K562 (cell line): ENCODE results near the gene EZH1. TPM values are rescaled to one million over a fixed set of nuclear protein-coding genes. Genes with fewer than 3 reads are reported as not detected.

ENCODE experiments used
- ATAC-seq: fragments of 200-7000 bp; cut with Tn5 transposase; 3 replicates; pipeline ENCODE4 v1.9.1; 2020; ENCODE audit warnings: moderate library complexity
- BruUV-seq: library from RNA; stranded (reverse); fragments of 400-500 nt; replicated peaks from 2 replicates; lab custom pipeline; 2021; lab: Mats Ljungman, UMichigan
- CTCF ChIA-PET: fragments of 300-600 bp; formaldehyde crosslinking; extraction: SDS; loops from one replicate; lab custom pipeline; 2021; ENCODE audit warnings: low intra/inter-chr PET ratio; lab: Yijun Ruan, JAX
- POLR2A ChIA-PET: fragments of 300-600, 350-650 bp; sonication (Branson Sonifier 250); formaldehyde crosslinking; extraction: SDS; loops from one replicate; lab custom pipeline; 2021; ENCODE audit warnings: antibody characterized with exemption, inconsistent platforms; lab: Yijun Ruan, JAX
- DNase-seq, 4 experiments: peaks; one replicate each; pipeline versions ENCODE4 v3.0.0 to v3.0.0-alpha.2; 2011 to 2018; ENCODE audit warnings: low spot score in 3 of 4, mixed read lengths in 3 of 4; ENCODE audit errors: extremely low read depth in 1 of 4
- FAIRE-seq: peaks from 2 replicates; lab custom pipeline; 2011; peaks lifted over from hg19 to GRCh38; lab: Jason Lieb, UNC
- H2AFZ ChIP-seq: 2 replicates; pipeline ENCODE4 v1.6.0; 2011; ENCODE audit warnings: low read depth, low read length, control low read depth, inconsistent platforms
- H3K27ac ChIP-seq: fragments of 200-600 bp; 3 replicates; pipeline ENCODE4 v1.8.0; 2011; ENCODE audit warnings: low read depth, mild to moderate bottlenecking, control low read depth, inconsistent platforms, low read length, moderate library complexity, mixed read lengths; ENCODE audit errors: extremely low read depth
- H3K27me3 ChIP-seq, 2 experiments: fragments of 300-600 bp in 1 of 2; 2 replicates in 1 of 2; 3 replicates in 1 of 2; pipeline versions ENCODE4 v1.6.0 to v1.8.0; 2011; ENCODE audit warnings: inconsistent platforms in 2 of 2, low read length in 2 of 2, mild to moderate bottlenecking in 1 of 2, mixed read lengths in 1 of 2, moderate library complexity in 1 of 2; ENCODE audit not compliant: control insufficient read depth in 2 of 2, insufficient read depth in 2 of 2
- H3K36me3 ChIP-seq: fragments of 300-600 bp; 3 replicates; pipeline ENCODE4 v1.8.0; 2011; ENCODE audit warnings: mild to moderate bottlenecking, low read length, inconsistent platforms; ENCODE audit not compliant: control insufficient read depth, insufficient read depth
- H3K4me1 ChIP-seq, 2 experiments: fragments of 200-600 bp in 1 of 2; replicated peaks in 1 of 2; 2 replicates in 1 of 2; 3 replicates in 1 of 2; pipeline versions ENCODE4 v1.5.1 to v1.8.0; 2011; ENCODE audit warnings: inconsistent platforms in 2 of 2, low read length in 2 of 2, mild to moderate bottlenecking in 1 of 2, mixed read lengths in 1 of 2, moderate library complexity in 1 of 2; ENCODE audit not compliant: control insufficient read depth in 2 of 2, insufficient read depth in 2 of 2
- H3K4me2 ChIP-seq: 2 replicates; pipeline ENCODE4 v1.6.1; 2011; ENCODE audit warnings: low read length, control low read depth, inconsistent platforms, mixed read lengths; ENCODE audit not compliant: insufficient read depth
- H3K4me3 ChIP-seq: fragments of 200-600 bp; sonication (generic), shearing (Covaris generic); 2 replicates; pipeline ENCODE4 v1.5.1; 2016; ENCODE audit warnings: control low read depth, inconsistent platforms
- H3K79me2 ChIP-seq: fragments of 200-600 bp; 3 replicates; pipeline ENCODE4 v1.8.0; 2011; ENCODE audit warnings: low read length, inconsistent platforms; ENCODE audit not compliant: control insufficient read depth, insufficient read depth
- H3K9ac ChIP-seq, 2 experiments: 2 replicates each; pipeline versions ENCODE4 v1.6.0 to v1.6.1; 2011; ENCODE audit warnings: low read depth in 2 of 2, low read length in 2 of 2, control low read depth in 1 of 2, inconsistent platforms in 1 of 2, mild to moderate bottlenecking in 1 of 2, mixed read lengths in 1 of 2; ENCODE audit not compliant: insufficient read depth in 1 of 2
- H3K9me1 ChIP-seq: one replicate; pipeline ENCODE4 v1.6.0; 2011; ENCODE audit warnings: inconsistent platforms, mild to moderate bottlenecking, low read length, moderate library complexity; ENCODE audit not compliant: control insufficient read depth, insufficient read depth
- H3K9me3 ChIP-seq: replicated peaks from 2 replicates; pipeline ENCODE4 v1.5.1; 2011; ENCODE audit warnings: low read depth, low read length, inconsistent platforms; ENCODE audit not compliant: control insufficient read depth, insufficient read depth
- H4K20me1 ChIP-seq: replicated peaks from 2 replicates; pipeline ENCODE4 v1.6.1; 2011; ENCODE audit warnings: low read length, inconsistent platforms, mixed read lengths; ENCODE audit not compliant: control insufficient read depth, insufficient read depth
- HOMEZ ChIP-seq: fragments of 250-450 bp; sonication (Bioruptor Pico); IDR thresholded peaks from 2 replicates; pipeline ENCODE4 v1.4.0; 2020; ENCODE audit warnings: mild to moderate bottlenecking, moderate library complexity
- RAD51 ChIP-seq: fragments of 450-650 bp; IDR thresholded peaks from 2 replicates; pipeline ENCODE4 v1.7.1; 2016; ENCODE audit warnings: low read depth, mild to moderate bottlenecking, borderline replicate concordance
- WGBS: fragments of 100-300 bp; shearing (Covaris generic); methylation state at CpG from one replicate; pipeline ENCODE4 v1.1.6; 2016; ENCODE audit warnings: low coverage, mixed read lengths; ENCODE audit not compliant: insufficient coverage; ENCODE audit errors: missing lambda C conversion rate; 5-methylcytosine and 5-hydroxymethylcytosine counted together
- in situ Hi-C: fragments of 300-500 bp; cut with MboI; formaldehyde crosslinking; loops from 4 replicates; pipeline ENCODE4 v1.15.0; 2018; ENCODE audit warnings: inconsistent platforms, mixed read lengths
- intact Hi-C: fragments of 100-400 bp; cut with micrococcal nuclease; formaldehyde crosslinking; loops from 2 replicates; pipeline ENCODE4 v1.14.2; 2022
- polyA plus RNA-seq, 8 experiments: library from polyadenylated mRNA; depleted of rRNA in 4 of 8; stranded (reverse) in 5 of 8; unstranded in 3 of 8; fragments of >200 nt; fragmentation: Nextera tagmentation in 2 of 8; fragmentation: Illumina TruSeq in 1 of 8; extraction: Ambion mirVana in 2 of 8; extraction: Trizol in 1 of 8; gene quantifications; 2 replicates each; pipeline versions ENCODE4 v1.2.1 to v1.2.3, GENCODE V29; 2011 to 2014; ENCODE audit warnings: inconsistent platforms in 1 of 8, missing spikeins in 1 of 8
- total RNA-seq, 7 experiments: library from RNA; depleted of rRNA in 6 of 7; stranded (reverse); fragments of >200 nt in 6 of 7; fragmentation: Illumina TruSeq in 2 of 7; extraction: Trizol in 2 of 7; gene quantifications; 2 replicates each; pipeline versions ENCODE4 v1.2.1 to v1.2.3, GENCODE V29; 2011 to 2021; ENCODE audit warnings: low replicate concordance in 1 of 7

Gene EZH1
- total and polyA plus RNA-seq, 9 of the 15 experiments (the other 6 are each of a cell fraction or from before 2014, with no cell fraction given): 8.6 to 40.8 (median 22.9) TPM

- CTCF ChIA-PET: no interaction called here
- TF ChIP-seq HOMEZ (no peak), RAD51 (0 out of 2 replicates have a peak, but pooled peaks have one; percentile 11)
- TF ChIP-seq, all 486 proteins: peak for 1
- no TSS peak for BruUV-seq
- Histone ChIP-seq H3K36me3 (no peaks in the 10 kb centered on the region), H3K9me3 (no peaks in the 10 kb centered on the region), H3K9me1 (no peaks in the 10 kb centered on the region), H2AFZ (no peak overlapping the region), H3K27me3 (no peaks in the 10 kb centered on the region), H3K9ac (no peak overlapping the region; a peak in 1 of 4 replicates), H3K79me2 (peaks cover 7% of the 10 kb centered on the region; the same call in 2 of the 3 replicates), H3K4me2 (no peak overlapping the region), H3K4me3 (no peak overlapping the region), H4K20me1 (peaks cover 3% of the 10 kb centered on the region; the same call in 1 of the 2 replicates), H3K4me1 (peaks cover 20 to 21% of the 10 kb centered on the region in 2 experiments; a peak in 4 of 5 replicates), H3K27ac (no peak overlapping the region)
- in situ Hi-C loops (no loop called here), intact Hi-C loops (no loop called here)
- FAIRE-seq (no peak), ATAC-seq (no peak), DNase-seq (no peak)
- POLR2A ChIA-PET: interaction anchor here (0.6 to 1.1 kb wide), 9 partner anchors 11 to 398 kb away, joined by 3 to 5 read pairs (median 3); no protein-coding TSS in a partner anchor
- WGBS: 73% methylated on average over 11 of the region's 11 CpGs
Observed at GRCh38 chr17:42748908-42749798, 4.3 kb upstream of the EZH1 start.
